ENCODE measurements around the gene TMEM11.

TMEM11 gene

DNA sequence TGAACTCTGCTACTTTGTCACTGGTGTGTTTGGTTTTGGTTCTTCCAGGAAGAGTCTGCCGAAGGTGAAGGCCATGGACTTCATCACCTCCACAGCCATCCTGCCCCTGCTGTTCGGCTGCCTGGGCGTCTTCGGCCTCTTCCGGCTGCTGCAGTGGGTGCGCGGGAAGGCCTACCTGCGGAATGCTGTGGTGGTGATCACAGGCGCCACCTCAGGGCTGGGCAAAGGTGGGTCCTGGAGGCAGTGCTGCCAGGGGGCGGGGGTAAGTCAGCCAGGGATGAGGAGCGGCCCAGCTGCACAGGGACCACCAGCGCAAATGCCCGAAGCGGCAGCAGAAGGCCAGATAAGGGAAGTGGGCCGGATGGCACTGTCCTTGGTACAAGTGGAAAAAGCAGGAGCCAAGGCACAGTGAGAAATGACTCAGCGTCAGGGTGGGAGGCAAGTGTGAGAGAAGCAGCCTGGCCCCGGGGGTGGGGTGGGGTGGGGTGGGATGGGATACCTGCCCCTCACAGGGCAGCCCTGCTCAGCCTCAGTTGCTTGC is 41.9 kb downstream of the TMEM11 start:
- DNase-seq (ENCODE audit: low spot score) = no peak
- TF ChIP-seq CTCF (IDR thresholded peaks at IDR 0.05; ENCODE audit: extremely low read depth, missing control alignments) = no peak

DNA sequence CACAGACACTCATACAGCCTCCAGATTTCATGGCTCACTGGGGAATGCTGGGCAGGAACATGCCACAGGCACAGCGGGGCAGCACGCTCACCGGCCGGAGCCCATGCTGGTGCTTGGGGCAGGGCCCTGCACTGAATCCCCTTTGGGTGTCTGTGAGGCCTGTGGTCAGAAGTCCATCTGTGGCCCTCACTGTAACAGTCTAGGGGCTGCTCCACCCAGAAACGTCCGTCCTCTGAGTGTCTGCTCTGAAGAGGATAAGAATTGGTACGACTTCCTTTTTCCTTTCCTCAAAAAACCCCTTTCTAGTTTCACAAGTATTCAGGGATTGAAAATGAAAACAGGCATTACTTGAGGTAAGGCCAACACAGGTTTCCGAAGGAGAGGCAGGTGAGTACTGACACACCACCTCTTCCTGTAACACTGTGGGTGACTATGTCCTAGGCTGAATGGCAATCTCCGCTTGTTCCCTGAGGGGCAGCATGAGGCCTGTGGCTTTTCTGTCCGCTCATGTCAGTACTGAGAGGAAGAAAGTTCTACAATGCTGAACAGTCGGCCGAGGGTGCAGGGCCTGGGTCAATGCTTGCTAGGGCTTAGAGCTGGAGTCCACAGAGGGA is 42.5 kb downstream of the TMEM11 start:
- peak; percentile 69 for DNase-seq (ENCODE audit: low spot score)
- no peak for TF ChIP-seq CTCF (IDR thresholded peaks at IDR 0.05; ENCODE audit: extremely low read depth, missing control alignments)

- no peak for TF ChIP-seq CTCF (IDR thresholded peaks at IDR 0.05; ENCODE audit: extremely low read depth, missing control alignments)
These were observed 43.2 kb downstream of the TMEM11 start for GRCh38 chr17:21170809-21171208.

GRCh38 chr17:21169496-21169895 is 44.5 kb downstream of the TMEM11 start:
- no peak for TF ChIP-seq CTCF (IDR thresholded peaks at IDR 0.05; ENCODE audit: extremely low read depth, missing control alignments)
- DNase-seq (ENCODE audit: low spot score) = no peak

More at GRCh38 chr17:21170809-21171208, 43.2 kb downstream of the TMEM11 start:
- no peak for DNase-seq (ENCODE audit: low spot score)

- DNase-seq (ENCODE audit: low spot score) = no peak
- no peak for TF ChIP-seq CTCF (IDR thresholded peaks at IDR 0.05; ENCODE audit: extremely low read depth, missing control alignments)
These were observed 45.5 kb downstream of the TMEM11 start for GRCh38 chr17:21168555-21168865.

- no peak for DNase-seq (ENCODE audit: low spot score)
- TF ChIP-seq CTCF (IDR thresholded peaks at IDR 0.05; ENCODE audit: extremely low read depth, missing control alignments) = no peak
These were observed 46.7 kb downstream of the TMEM11 start for GRCh38 chr17:21167303-21167702.

DNA sequence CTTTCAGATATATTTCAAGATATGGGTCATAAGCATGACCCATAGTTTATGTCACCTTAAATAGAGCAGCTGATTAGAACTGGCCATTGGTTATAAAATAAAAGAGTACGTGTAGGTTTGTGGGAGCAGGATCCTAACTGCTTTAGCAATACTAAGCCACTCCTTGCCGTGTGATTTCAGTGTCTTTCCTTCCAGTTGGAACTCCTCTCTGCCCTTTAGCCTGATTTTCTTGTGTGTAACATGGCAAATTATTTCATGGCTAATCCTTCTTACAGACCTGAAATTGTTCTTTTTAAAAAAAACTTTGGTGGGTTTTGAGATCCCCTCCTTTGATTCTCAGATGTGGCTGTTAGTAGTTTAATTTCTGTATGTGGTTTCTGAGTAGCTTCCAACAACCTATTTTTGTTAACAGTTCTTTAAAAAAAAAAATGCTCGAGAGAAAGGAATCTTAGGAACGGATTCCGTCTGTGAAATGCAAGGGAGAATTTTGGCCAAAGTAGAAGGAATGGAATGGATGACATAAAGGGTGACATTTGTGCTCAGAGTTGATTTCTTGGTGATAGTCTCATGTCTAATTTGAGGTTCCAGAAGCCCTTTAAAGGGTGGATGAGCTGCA is 47.3 kb downstream of the TMEM11 start:
- DNase-seq (ENCODE audit: low spot score) = no peak
- no peak for TF ChIP-seq CTCF (IDR thresholded peaks at IDR 0.05; ENCODE audit: extremely low read depth, missing control alignments)
